Thyroid gland (tissue), 4 donors: Measurements from ENCODE around the gene PSMD3.

Source experiments
- CTCF ChIP-seq, 6 experiments: fragments of 200-600 bp in 3 of 6; fragments of 450-650 bp in 3 of 6; sonication (generic) in 3 of 6; IDR thresholded peaks; one replicate each; pipeline ENCODE4 v1.5.1; 2016 to 2019; ENCODE audit warnings: antibody characterized with exemption in 6 of 6, mild to moderate bottlenecking in 2 of 6, inconsistent platforms in 1 of 6, moderate library complexity in 1 of 6
- POLR2A ChIP-seq, 2 donors: fragments of 450-650 bp; IDR thresholded peaks; one replicate each; pipeline ENCODE4 v1.6.1; 2017; ENCODE audit warnings: antibody characterized with exemption in 2 of 2, mild to moderate bottlenecking in 2 of 2, moderate library complexity in 1 of 2

DNA sequence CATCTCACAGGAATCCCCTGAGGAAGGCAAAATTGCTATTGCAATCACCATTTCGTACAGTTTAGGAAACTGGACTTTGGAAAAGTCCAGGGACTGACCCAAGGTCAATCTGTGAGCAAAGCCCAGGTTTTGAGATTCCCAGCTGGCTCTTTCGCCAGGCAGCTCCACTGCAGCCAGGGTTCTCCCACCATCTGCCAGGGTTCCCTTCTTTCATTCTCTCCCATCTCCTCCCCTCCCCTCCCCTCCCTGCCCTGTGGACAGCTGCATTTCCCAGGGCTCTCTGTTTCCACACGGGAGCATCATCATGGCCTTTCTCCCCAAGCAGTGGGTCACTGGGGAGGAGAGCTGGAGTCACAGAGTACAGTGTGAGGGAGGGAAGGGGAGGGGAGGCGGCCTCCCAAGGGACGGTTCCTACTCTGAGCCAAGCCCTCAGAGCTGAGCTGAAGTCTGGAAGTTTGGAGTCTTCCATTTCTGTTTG, 29.7 kb upstream of the PSMD3 start:
- no peak for TF ChIP-seq CTCF (IDR thresholded peaks at IDR 0.05)
- no peak for TF ChIP-seq POLR2A (IDR thresholded peaks at IDR 0.05)
